ENCODE data around the gene EVI5.

DNA sequence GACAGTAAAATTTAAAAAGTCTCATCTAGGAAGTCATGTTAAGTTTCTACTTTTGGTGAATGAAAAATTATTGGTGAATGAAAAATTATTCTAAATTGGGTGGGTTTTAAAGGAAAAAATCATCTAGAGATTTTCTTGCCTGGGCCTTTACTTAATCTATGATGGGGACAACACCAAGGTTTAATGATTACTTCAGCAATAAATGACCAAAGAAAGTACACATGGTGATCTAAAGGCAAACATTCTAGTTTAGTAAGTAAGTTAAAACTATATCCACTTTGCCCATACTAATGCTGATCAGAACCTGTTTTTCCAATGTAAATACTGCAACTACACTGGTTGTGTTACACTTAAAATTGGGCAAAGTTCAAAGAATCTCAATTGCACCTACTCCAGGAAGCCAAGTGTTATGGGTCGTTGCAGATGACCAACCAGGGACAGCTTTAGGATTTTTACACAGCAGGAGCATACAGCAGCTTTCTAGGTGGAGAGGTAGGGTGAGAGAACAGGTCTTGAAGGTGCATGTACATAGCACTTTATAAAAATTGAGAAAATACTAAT is 32.3 kb upstream of the EVI5 start:
- TF ChIP-seq EZH2phosphoT487 (IDR thresholded peaks at IDR 0.05; ENCODE audit: insufficient read depth, low read depth) = no peak
- no peak for TF ChIP-seq EZH2 (IDR thresholded peaks at IDR 0.05; ENCODE audit: insufficient read depth, poor library complexity, severe bottlenecking)

All from GM23248 (cell line).